ENCODE measurements around the gene LGR6.
A peak's percentile ranks its signal among the peaks of the same experiment; 100 is the strongest.

LGR6 gene

DNA sequence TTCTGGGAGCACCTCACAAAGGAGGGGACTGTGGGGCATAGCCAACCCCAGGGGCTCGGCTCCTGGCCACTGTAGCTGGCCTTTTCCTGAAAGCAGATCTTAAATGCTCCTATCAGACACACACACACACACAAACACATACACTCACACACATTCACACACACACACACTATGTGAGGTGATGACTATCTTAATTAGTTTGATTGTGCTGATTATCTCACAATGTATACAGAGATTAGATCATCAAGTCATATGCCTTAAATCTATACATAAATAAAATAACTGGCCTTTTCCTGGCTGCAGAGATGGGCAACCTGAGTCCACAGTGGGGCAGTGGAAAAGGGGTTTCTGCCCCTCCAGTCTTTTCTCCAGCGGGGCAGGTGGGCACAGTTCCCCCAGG lies 27.1 kb downstream of the LGR6 start (continued):
- TF ChIP-seq ZBTB1 (tag by site-specific recombination; IDR thresholded peaks at IDR 0.05), result peak; percentile 53; the same call in 1 of the 2 replicates
- TF ChIP-seq ZNF658 (tag by site-specific recombination; IDR thresholded peaks at IDR 0.05), result no peak
- TF ChIP-seq ZFP3 (tag by site-specific recombination; IDR thresholded peaks at IDR 0.05; ENCODE audit: low read depth), result no peak
- TF ChIP-seq, protein P1, sequence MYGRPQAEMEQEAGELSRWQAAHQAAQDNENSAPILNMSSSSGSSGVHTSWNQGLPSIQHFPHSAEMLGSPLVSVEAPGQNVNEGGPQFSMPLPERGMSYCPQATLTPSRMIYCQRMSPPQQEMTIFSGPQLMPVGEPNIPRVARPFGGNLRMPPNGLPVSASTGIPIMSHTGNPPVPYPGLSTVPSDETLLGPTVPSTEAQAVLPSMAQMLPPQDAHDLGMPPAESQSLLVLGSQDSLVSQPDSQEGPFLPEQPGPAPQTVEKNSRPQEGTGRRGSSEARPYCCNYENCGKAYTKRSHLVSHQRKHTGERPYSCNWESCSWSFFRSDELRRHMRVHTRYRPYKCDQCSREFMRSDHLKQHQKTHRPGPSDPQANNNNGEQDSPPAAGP (tag by site-specific recombination; IDR thresholded peaks at IDR 0.05), result peak; percentile 78
- TF ChIP-seq, protein P2, sequence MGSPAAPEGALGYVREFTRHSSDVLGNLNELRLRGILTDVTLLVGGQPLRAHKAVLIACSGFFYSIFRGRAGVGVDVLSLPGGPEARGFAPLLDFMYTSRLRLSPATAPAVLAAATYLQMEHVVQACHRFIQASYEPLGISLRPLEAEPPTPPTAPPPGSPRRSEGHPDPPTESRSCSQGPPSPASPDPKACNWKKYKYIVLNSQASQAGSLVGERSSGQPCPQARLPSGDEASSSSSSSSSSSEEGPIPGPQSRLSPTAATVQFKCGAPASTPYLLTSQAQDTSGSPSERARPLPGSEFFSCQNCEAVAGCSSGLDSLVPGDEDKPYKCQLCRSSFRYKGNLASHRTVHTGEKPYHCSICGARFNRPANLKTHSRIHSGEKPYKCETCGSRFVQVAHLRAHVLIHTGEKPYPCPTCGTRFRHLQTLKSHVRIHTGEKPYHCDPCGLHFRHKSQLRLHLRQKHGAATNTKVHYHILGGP (tag by site-specific recombination; IDR thresholded peaks at IDR 0.05), result no peak; the same call in 1 of the 2 replicates
- no peak for TF ChIP-seq HOXD13 (CRISPR knock-in tag; IDR thresholded peaks at IDR 0.05; ENCODE audit: borderline replicate concordance)
- TF ChIP-seq, protein P3, sequence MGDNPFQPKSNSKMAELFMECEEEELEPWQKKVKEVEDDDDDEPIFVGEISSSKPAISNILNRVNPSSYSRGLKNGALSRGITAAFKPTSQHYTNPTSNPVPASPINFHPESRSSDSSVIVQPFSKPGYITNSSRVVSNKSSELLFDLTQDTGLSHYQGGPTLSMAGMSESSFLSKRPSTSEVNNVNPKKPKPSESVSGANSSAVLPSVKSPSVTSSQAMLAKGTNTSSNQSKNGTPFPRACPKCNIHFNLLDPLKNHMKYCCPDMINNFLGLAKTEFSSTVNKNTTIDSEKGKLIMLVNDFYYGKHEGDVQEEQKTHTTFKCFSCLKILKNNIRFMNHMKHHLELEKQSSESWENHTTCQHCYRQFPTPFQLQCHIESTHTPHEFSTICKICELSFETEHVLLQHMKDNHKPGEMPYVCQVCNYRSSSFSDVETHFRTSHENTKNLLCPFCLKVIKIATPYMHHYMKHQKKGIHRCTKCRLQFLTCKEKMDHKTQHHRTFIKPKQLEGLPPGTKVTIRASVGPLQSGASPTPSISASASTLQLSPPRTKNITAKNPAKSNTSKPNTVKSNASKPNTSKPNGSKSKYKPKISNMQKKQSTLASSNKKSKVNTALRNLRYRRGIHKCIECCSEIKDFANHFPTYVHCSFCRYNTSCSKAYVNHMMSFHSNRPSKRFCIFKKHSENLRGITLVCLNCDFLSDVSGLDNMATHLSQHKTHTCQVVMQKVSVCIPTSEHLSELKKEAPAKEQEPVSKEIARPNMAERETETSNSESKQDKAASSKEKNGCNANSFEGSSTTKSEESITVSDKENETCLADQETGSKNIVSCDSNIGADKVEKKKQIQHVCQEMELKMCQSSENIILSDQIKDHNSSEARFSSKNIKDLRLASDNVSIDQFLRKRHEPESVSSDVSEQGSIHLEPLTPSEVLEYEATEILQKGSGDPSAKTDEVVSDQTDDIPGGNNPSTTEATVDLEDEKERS (tag by site-specific recombination; IDR thresholded peaks at IDR 0.05), result peak; percentile 45; the same call in 1 of the 2 replicates

DNA sequence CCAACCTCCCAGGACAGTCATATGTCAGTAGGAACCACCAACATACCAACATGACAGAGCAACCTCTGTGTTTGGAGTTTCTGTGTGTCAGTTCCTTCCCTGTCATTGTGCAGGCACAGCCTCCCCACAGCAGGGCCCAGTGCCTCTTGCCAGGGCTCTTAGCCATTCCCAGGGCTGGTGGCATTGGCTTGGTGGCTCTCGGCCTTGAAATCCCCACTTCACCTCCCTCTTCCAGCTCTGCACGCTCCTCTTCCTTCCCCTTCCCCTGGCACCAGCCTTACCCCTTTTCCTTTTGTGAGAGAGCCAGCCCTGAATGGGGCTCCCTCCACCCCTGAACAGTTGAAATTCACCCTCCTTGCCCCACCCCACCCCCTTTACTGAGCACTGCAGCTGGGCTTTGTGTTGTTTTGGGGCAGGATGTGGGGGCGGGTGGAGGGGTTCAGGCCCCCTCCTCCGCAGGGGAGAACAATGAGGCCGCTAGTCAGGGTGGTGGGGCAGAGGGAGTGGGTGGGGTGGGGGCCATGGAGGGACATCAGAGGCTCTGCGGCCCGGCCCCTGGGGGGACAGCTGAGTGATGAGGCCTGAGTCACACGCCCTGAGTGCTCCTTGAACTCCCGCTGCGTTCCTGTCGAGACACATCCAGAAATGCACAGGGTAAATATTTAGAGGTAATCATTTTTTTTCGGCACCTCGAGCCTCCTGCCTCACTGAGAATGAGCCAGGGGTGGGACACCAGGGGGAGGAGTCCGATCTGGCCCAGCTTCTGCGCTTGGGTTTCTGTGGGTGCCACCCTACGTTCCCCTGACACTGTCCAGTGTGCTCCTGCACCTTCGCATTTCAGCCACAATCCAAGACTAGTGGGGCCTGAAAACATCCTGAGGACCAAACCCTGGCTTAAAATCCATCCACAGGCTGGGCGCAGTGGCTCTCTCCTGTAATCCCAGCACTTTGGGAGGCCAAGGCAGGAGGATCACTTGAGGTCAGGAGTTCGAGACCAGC lies 28.6 kb downstream of the LGR6 start:
- Histone ChIP-seq H3K4me3 (ENCODE audit: low read depth, low read length) (no peak overlapping the region), H3K9me3 (ENCODE audit: control insufficient read depth, insufficient read depth, low read depth, low read length) (no peaks in the 10 kb centered on the region), H3K27ac (ENCODE audit: extremely low read depth, low read depth, low read length) (peak overlapping the region; percentile 46; the same call in 1 of the 2 replicates), H3K4me1 (ENCODE audit: control insufficient read depth, insufficient read depth, low read length) (no peaks in the 10 kb centered on the region; the same call in 1 of the 2 replicates), H3K36me3 (ENCODE audit: control insufficient read depth in 2 of 2, insufficient read depth in 1 of 2, low read length in 2 of 2) (no peaks in the 10 kb centered on the region)
- ChIA-PET CTCF (interaction anchor here (0.6 to 4.8 kb wide), 7 partner anchors 8 to 171 kb away, joined by 3 to 28 read pairs (median 4); no protein-coding TSS in a partner anchor), POLR2A (interaction anchor here (0.6 to 0.9 kb wide), 2 partner anchors 14 to 65 kb away, joined by 3 to 6 read pairs; no protein-coding TSS in a partner anchor)
- TF ChIP-seq KLF10 (tag by site-specific recombination; IDR thresholded peaks at IDR 0.05) (0 out of 2 replicates have a peak, but pooled peaks have one; percentile 57), ZXDB (tag by site-specific recombination; IDR thresholded peaks at IDR 0.05) (no peak), ZNF621 (tag by site-specific recombination; IDR thresholded peaks at IDR 0.05) (no peak), ZBTB21 (tag by site-specific recombination; IDR thresholded peaks at IDR 0.05) (no peak), ZNF354C (tag by site-specific recombination; IDR thresholded peaks at IDR 0.05; ENCODE audit: borderline replicate concordance, low read depth) (no peak), ZNF747 (tag by site-specific recombination; IDR thresholded peaks at IDR 0.05) (no peak), ZNF654 (tag by site-specific recombination; IDR thresholded peaks at IDR 0.05; ENCODE audit: low read depth) (no peak), ZNF350 (tag by site-specific recombination; IDR thresholded peaks at IDR 0.05) (no peak), ZNF155 (tag by site-specific recombination; IDR thresholded peaks at IDR 0.05) (no peak), ZNF2 (tag by site-specific recombination; IDR thresholded peaks at IDR 0.05) (no peak), MZF1 (tag by site-specific recombination; IDR thresholded peaks at IDR 0.05; ENCODE audit: borderline replicate concordance) (no peak), ZNF677 (tag by site-specific recombination; IDR thresholded peaks at IDR 0.05) (no peak), ZNF473 (tag by site-specific recombination; IDR thresholded peaks at IDR 0.05) (no peak), ZNF629 (tag by site-specific recombination; IDR thresholded peaks at IDR 0.05) (peak; percentile 79), ZNF670 (tag by site-specific recombination; IDR thresholded peaks at IDR 0.05; ENCODE audit: low read depth) (no peak), ZNF423 (tag by site-specific recombination; IDR thresholded peaks at IDR 0.05) (no peak), SALL2 (tag by site-specific recombination; IDR thresholded peaks at IDR 0.05; ENCODE audit: borderline replicate concordance) (no peak), ZNF366 (tag by site-specific recombination; conservative IDR thresholded peaks at IDR 0.05) (peak; percentile 52), ZNF549 (tag by site-specific recombination; IDR thresholded peaks at IDR 0.05) (no peak)
- TF ChIP-seq, protein P4, sequence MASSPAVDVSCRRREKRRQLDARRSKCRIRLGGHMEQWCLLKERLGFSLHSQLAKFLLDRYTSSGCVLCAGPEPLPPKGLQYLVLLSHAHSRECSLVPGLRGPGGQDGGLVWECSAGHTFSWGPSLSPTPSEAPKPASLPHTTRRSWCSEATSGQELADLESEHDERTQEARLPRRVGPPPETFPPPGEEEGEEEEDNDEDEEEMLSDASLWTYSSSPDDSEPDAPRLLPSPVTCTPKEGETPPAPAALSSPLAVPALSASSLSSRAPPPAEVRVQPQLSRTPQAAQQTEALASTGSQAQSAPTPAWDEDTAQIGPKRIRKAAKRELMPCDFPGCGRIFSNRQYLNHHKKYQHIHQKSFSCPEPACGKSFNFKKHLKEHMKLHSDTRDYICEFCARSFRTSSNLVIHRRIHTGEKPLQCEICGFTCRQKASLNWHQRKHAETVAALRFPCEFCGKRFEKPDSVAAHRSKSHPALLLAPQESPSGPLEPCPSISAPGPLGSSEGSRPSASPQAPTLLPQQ (tag by site-specific recombination; IDR thresholded peaks at IDR 0.05), result 0 out of 2 replicates have a peak, but pooled peaks have one; percentile 28
